Stomach (tissue), 9 donors: ENCODE measurements around the gene CYP17A1. TPM values are rescaled to one million over a fixed set of nuclear protein-coding genes. Genes with fewer than 3 reads are reported as not detected.
"Not testable (repeated sequence)": the region's sequence is repeated elsewhere in the genome, so short reads cannot be mapped to it uniquely, and the experiment has no call there.

Source experiments
- DNase-seq, 2 donors: peaks; one replicate each; pipeline versions ENCODE4 v3.0.0 to v3.0.0-alpha.2; 2013 to 2019
- H3K27ac ChIP-seq, 5 donors: fragments of 200-600 bp in 4 of 5; sonication (generic) in 4 of 5; one replicate each; pipeline ENCODE4 v1.5.1; 2013 to 2019; ENCODE audit warnings: mild to moderate bottlenecking in 1 of 5, moderate library complexity in 1 of 5
- H3K27me3 ChIP-seq, 3 donors: fragments of 200-600 bp; sonication (generic); one replicate each; pipeline ENCODE4 v1.5.1; 2017 to 2019; ENCODE audit warnings: mixed run types in 1 of 3
- H3K36me3 ChIP-seq, 4 donors: fragments of 200-600 bp; sonication (generic); 1 replicate in 3 of 4; 2 replicates in 1 of 4; pipeline ENCODE4 v1.5.1; 2016 to 2019
- H3K4me1 ChIP-seq, 4 donors: fragments of 200-600 bp; sonication (generic); one replicate each; pipeline ENCODE4 v1.5.1; 2016 to 2019
- H3K4me3 ChIP-seq, 4 donors: fragments of 200-600 bp; sonication (generic) in 3 of 4; one replicate each; pipeline ENCODE4 v1.5.1; 2016 to 2019; ENCODE audit warnings: mild to moderate bottlenecking in 1 of 4
- H3K9me3 ChIP-seq, 4 donors: fragments of 200-600 bp; sonication (generic); one replicate each; pipeline ENCODE4 v1.5.1; 2016 to 2019
- EP300 ChIP-seq: sonication (generic); formaldehyde crosslinking; IDR thresholded peaks from one replicate; pipeline ENCODE4 v1.6.1; 2017; ENCODE audit warnings: antibody characterized with exemption
- POLR2A ChIP-seq, 4 donors: fragments of 450-650 bp; IDR thresholded peaks; one replicate each; pipeline ENCODE4 v1.6.1; 2016; ENCODE audit warnings: antibody characterized with exemption in 4 of 4, control low read depth in 2 of 4, mild to moderate bottlenecking in 1 of 4, moderate library complexity in 1 of 4
- POLR2AphosphoS5 ChIP-seq, 3 donors: sonication (generic); formaldehyde crosslinking; IDR thresholded peaks; one replicate each; pipeline ENCODE4 v1.6.1; 2016; ENCODE audit warnings: antibody characterized with exemption in 3 of 3
- WGBS, 5 donors: extraction: QIAGEN DNeasy Blood & Tissue Kit in 3 of 5; methylation state at CpG; one replicate each; pipeline versions ENCODE4 v1.1.5 to v1.1.7; 2013 to 2018; 5-methylcytosine and 5-hydroxymethylcytosine counted together
- intact Hi-C: fragments of 100-400 bp; cut with DNase I; formaldehyde crosslinking; loops from one replicate; pipeline ENCODE4 v1.15.1; 2023; ENCODE audit warnings: low total_unique reads
- polyA plus RNA-seq, 3 donors: library from polyadenylated mRNA; stranded (reverse); fragments of 200-250 nt; gene quantifications; one replicate each; pipeline ENCODE4 v1.2.3, GENCODE V29; 2013
- total RNA-seq, 5 donors: library from RNA; depleted of rRNA; stranded (reverse); fragments of >200 nt; gene quantifications; one replicate each; pipeline versions ENCODE4 v1.1.0 to v1.2.3, GENCODE V29; 2014 to 2016
- TF ChIP-seq, protein P1 (sequence below), 7 experiments: fragments of 450-650 bp in 4 of 7; fragments of 200-600 bp in 3 of 7; sonication (generic) in 3 of 7; IDR thresholded peaks; one replicate each; pipeline ENCODE4 v1.5.1; 2016 to 2019; ENCODE audit warnings: antibody characterized with exemption in 7 of 7, control low read depth in 2 of 7, mild to moderate bottlenecking in 1 of 7
- donor health status: healthy with polysubstance abuse.
- donor health status: Bipolar disorder and iron deficiency.
- donor health status: healthy.

Gene CYP17A1
- total and polyA plus RNA-seq, 8 donors, result 0.30 to 106 (median 0.37) TPM; not detected in 5

DNA sequence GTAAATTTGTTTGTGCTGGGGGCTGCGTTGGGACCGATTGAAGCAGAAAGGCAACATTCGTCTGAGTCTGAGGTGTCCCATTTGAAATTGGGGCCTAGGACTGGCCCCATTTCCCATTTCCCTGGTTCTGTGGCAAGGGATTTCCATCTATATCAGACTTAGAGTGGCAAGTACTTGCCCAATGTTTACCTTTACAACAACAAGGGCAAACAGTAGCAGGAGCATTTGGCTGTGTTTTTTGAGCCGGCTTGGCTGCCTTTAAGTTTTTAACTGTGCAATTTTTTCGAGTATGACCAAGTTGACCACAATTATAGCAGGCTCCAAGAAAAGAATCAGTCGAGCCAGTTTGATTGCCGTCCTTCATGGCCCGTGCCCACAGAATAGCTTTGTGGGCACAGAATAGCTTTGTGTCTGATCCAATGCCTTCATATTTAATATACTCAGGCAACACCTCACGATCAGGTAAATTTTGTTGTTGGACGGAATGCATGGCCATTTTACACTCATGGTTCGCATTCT, 4.7 kb upstream of the CYP17A1 start:
- peaks cover 0 to 10% (median 6%) of the 10 kb centered on the region in 4 donors for H3K4me1 ChIP-seq
- no peaks in the 10 kb centered on the region for H3K27me3 ChIP-seq
- intact Hi-C loops, result no loop called here
- H3K9me3 ChIP-seq, result peaks cover 4 to 21% (median 9%) of the 10 kb centered on the region in 4 donors
- H3K36me3 ChIP-seq, result no peaks in the 10 kb centered on the region
- no peak for DNase-seq
- TF ChIP-seq, protein P1, sequence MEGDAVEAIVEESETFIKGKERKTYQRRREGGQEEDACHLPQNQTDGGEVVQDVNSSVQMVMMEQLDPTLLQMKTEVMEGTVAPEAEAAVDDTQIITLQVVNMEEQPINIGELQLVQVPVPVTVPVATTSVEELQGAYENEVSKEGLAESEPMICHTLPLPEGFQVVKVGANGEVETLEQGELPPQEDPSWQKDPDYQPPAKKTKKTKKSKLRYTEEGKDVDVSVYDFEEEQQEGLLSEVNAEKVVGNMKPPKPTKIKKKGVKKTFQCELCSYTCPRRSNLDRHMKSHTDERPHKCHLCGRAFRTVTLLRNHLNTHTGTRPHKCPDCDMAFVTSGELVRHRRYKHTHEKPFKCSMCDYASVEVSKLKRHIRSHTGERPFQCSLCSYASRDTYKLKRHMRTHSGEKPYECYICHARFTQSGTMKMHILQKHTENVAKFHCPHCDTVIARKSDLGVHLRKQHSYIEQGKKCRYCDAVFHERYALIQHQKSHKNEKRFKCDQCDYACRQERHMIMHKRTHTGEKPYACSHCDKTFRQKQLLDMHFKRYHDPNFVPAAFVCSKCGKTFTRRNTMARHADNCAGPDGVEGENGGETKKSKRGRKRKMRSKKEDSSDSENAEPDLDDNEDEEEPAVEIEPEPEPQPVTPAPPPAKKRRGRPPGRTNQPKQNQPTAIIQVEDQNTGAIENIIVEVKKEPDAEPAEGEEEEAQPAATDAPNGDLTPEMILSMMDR (IDR thresholded peaks at IDR 0.05), result no peak
- TF ChIP-seq POLR2AphosphoS5 (IDR thresholded peaks at IDR 0.05) (no peak), EP300 (no peak), POLR2A (IDR thresholded peaks at IDR 0.05) (no peak)
- WGBS, 5 donors, result 49 to 74% (median 64%) methylated on average over 11 of the region's 11 CpGs
- H3K4me3 ChIP-seq, result no peak overlapping the region
- H3K27ac ChIP-seq, result no peak overlapping the region

DNA sequence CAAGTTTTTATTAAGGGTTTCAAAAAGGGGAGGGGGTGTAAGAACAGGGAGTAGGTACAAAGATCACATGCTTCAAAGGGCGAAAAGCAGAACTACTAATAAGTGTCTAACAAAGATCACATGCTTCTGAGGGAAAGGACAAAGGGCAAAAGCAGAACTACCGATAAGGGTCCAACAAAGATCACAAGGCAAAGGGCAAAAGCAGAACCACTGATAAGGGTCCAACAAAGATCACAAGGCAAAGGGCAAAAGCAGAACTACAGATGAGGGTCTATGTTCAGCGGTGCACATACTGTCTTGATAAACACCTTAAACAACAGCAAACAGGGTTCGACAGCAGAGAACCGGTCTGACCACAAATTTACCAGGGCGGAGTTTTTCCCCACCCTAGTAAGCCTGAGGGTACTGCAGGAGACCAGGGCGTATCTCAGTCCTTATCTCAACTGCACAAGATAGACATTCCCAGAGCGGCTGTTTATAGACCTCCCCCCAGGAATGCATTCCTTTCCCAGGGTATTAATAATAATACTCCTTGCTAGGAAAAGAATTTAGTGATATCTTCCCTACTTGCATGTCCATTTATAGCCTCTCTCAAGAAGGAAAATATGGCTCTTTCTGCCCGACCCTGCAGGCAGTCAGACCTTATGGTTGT, 1.2 kb upstream of the CYP17A1 start:
- peaks cover 4 to 14% (median 9%) of the 10 kb centered on the region in 4 donors for H3K9me3 ChIP-seq
- H3K36me3 ChIP-seq, DNase-seq, H3K4me3 ChIP-seq, H3K27ac ChIP-seq, H3K27me3 ChIP-seq: not testable (repeated sequence)
- 55 to 69% (median 64%) methylated on average over 9 of the region's 9 CpGs for WGBS, 5 donors
- peaks cover 0 to 18% (median 11%) of the 10 kb centered on the region in 4 donors for H3K4me1 ChIP-seq
- intact Hi-C loops, result loop anchor here (5.0 to 10.0 kb wide), 2 partner anchors 64 to 236 kb away; no protein-coding TSS in a partner anchor

GRCh38 chr10:102835007-102835482, 2.2 kb downstream of the CYP17A1 start:
- H3K36me3 ChIP-seq, result no peaks in the 10 kb centered on the region
- 61 to 84% (median 66%) methylated on average over 9 to 11 of the region's 11 CpGs for WGBS, 5 donors
- H3K4me3 ChIP-seq, result no peak overlapping the region
- H3K9me3 ChIP-seq, result peaks cover 4 to 14% (median 9%) of the 10 kb centered on the region in 4 donors
- no peak overlapping the region for H3K27ac ChIP-seq
- DNase-seq, result peak; percentile 82 to 92
- no peak for TF ChIP-seq POLR2A (IDR thresholded peaks at IDR 0.05)
- TF ChIP-seq, protein P1 (IDR thresholded peaks at IDR 0.05), result peak in 5 of 7 experiments; percentile 74 to 89 (median 78)
- TF ChIP-seq POLR2AphosphoS5 (IDR thresholded peaks at IDR 0.05), result peak in 1 of 3 donors; percentile 28
- intact Hi-C loops, result loop anchor here (5.0 to 10.0 kb wide), 2 partner anchors 67 to 240 kb away; no protein-coding TSS in a partner anchor
- no peaks in the 10 kb centered on the region for H3K27me3 ChIP-seq
- H3K4me1 ChIP-seq, result peaks cover 0 to 13% (median 6%) of the 10 kb centered on the region in 4 donors

DNA sequence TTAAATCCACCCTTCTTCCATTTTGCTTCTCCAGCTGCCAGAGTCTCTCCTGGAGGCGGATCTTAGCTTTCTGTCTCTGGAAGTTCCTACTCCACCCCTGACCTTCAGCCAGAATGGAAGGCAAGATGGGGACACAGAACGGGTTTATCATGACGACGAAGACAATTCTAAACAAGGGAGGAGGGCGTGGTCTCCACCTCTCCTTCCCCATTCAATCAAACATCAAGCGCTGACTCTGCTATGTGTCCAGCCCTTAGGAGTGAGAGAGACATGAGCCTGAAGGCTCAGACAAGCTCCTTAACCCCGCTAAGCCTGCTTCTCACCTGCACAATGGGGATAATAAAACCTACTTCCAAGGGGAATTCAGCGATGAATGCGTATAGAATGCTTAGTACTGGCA, 3.1 kb downstream of the CYP17A1 start:
- no peak overlapping the region for H3K27ac ChIP-seq
- TF ChIP-seq POLR2AphosphoS5 (IDR thresholded peaks at IDR 0.05) (no peak), POLR2A (IDR thresholded peaks at IDR 0.05) (no peak), EP300 (no peak)
- TF ChIP-seq, protein P1 (IDR thresholded peaks at IDR 0.05), result no peak
- H3K4me1 ChIP-seq, result peaks cover 0 to 13% (median 6%) of the 10 kb centered on the region in 4 donors
- intact Hi-C loops, result loop anchor here (10.0 kb wide), 1 partner anchor 241 kb away; no protein-coding TSS in a partner anchor
- no peak overlapping the region for H3K4me3 ChIP-seq
- DNase-seq, result no peak
- H3K27me3 ChIP-seq, result no peaks in the 10 kb centered on the region
- H3K36me3 ChIP-seq, result no peaks in the 10 kb centered on the region
- WGBS, 5 donors, result 46 to 60% (median 50%) methylated on average over 9 of the region's 9 CpGs
- peaks cover 4 to 14% (median 9%) of the 10 kb centered on the region in 4 donors for H3K9me3 ChIP-seq
